SK-N-MC (cell line): ENCODE data around the gene NYNRIN.

Experiments used
- EZH2 ChIP-seq: fragments of 200-600 bp; sonication (generic); IDR thresholded peaks from one replicate; pipeline ENCODE4 v1.6.1; 2017; ENCODE audit warnings: antibody characterized with exemption
- FOXP2 ChIP-seq: optimal IDR thresholded peaks from 2 replicates; pipeline ENCODE3; 2011; ENCODE audit warnings: mild to moderate bottlenecking, moderate library complexity; ENCODE audit not compliant: insufficient read depth; ENCODE audit errors: extremely low read length, control extremely low read depth
- POLR2AphosphoS5 ChIP-seq: IDR thresholded peaks from 2 replicates; pipeline ENCODE4 v1.6.1; 2012; ENCODE audit warnings: mild to moderate bottlenecking, low read depth, low read length, borderline replicate concordance

- TF ChIP-seq EZH2 (no peak), POLR2AphosphoS5 (no peak), FOXP2 (no peak)
Measured at GRCh38 chr14:24406416-24406815, 7.6 kb downstream of the NYNRIN start.
